H1 (cell line): ENCODE measurements around the gene AADAC. TPM values are rescaled to one million over a fixed set of nuclear protein-coding genes. Genes with fewer than 3 reads are reported as not detected.

Experiments used
- CHD7 ChIP-seq: fragments of 300-600 bp; sonication (generic); IDR thresholded peaks from 2 replicates; pipeline ENCODE4 v1.7.1; 2012; ENCODE audit warnings: low read length, moderate library complexity, mild to moderate bottlenecking, inconsistent platforms; ENCODE audit not compliant: insufficient replicate concordance
- EZH2 ChIP-seq: fragments of 200-600 bp; sonication (generic); IDR thresholded peaks from 2 replicates; pipeline ENCODE4 v1.7.1; 2012; ENCODE audit warnings: low read depth, mild to moderate bottlenecking, moderate library complexity, low read length, inconsistent platforms; ENCODE audit not compliant: severe bottlenecking
- FOSL1 ChIP-seq: IDR thresholded peaks from 2 replicates; pipeline ENCODE4 v1.6.1; 2011; ENCODE audit warnings: mild to moderate bottlenecking, low read depth, low read length, moderate library complexity; ENCODE audit not compliant: insufficient read depth
- GTF2F1 ChIP-seq: IDR thresholded peaks from 2 replicates; pipeline ENCODE4 v1.6.1; 2012; ENCODE audit warnings: low read depth, low read length, improper control_type of control experiment, borderline replicate concordance
- SRF ChIP-seq: IDR thresholded peaks from 2 replicates; pipeline ENCODE4 v1.6.1; 2011; ENCODE audit warnings: mild to moderate bottlenecking, low read depth, low read length, moderate library complexity
- TAF7 ChIP-seq: optimal IDR thresholded peaks from 2 replicates; pipeline ENCODE3; 2011; ENCODE audit warnings: low read depth, mild to moderate bottlenecking, inconsistent platforms, low read length, moderate library complexity, borderline replicate concordance
- polyA plus RNA-seq, 7 experiments: library from polyadenylated mRNA; depleted of rRNA in 3 of 7; stranded (reverse) in 5 of 7; unstranded in 2 of 7; fragments of >200 nt in 5 of 7; fragments of 200-250 nt in 2 of 7; gene quantifications; 1 replicate in 5 of 7; 2 replicates in 1 of 7; 4 replicates in 1 of 7; pipeline versions ENCODE4 v1.2.1 to v1.2.3, GENCODE V29; 2011 to 2013; ENCODE audit warnings: missing spikeins in 2 of 7, mixed read lengths in 2 of 7
- total RNA-seq: library from RNA; stranded (reverse); fragmentation: NEBNext Ultra II Directional; extraction: Animal tissue kit (Norgen Biotek cat#: 25700); gene quantifications from 2 replicates; pipeline ENCODE4 v1.2.1, GENCODE V29; 2021
- TF ChIP-seq, protein P1 (sequence below): IDR thresholded peaks from 2 replicates; pipeline ENCODE4 v1.6.1; 2012; ENCODE audit warnings: inconsistent platforms

Gene AADAC
- total and polyA plus RNA-seq, 2 of the 8 experiments (the other 6 are each of a cell fraction or from before 2014, with no cell fraction given): not detected

- no peak for TF ChIP-seq CHD7
- TF ChIP-seq TAF7: no peak
- TF ChIP-seq SRF: no peak
- TF ChIP-seq GTF2F1: no peak
- no peak for TF ChIP-seq EZH2
- TF ChIP-seq, protein P1, sequence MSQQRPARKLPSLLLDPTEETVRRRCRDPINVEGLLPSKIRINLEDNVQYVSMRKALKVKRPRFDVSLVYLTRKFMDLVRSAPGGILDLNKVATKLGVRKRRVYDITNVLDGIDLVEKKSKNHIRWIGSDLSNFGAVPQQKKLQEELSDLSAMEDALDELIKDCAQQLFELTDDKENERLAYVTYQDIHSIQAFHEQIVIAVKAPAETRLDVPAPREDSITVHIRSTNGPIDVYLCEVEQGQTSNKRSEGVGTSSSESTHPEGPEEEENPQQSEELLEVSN: no peak
- TF ChIP-seq FOSL1: no peak
- TF ChIP-seq, all 59 proteins: peak for 0
Observed at GRCh38 chr3:151800431-151800830, 13.5 kb upstream of the AADAC start (continued).
